ENCODE results near the gene RBM4B. TPM values are rescaled to one million over a fixed set of nuclear protein-coding genes. Genes with fewer than 3 reads are reported as not detected.
"Not testable (repeated sequence)": the region's sequence is repeated elsewhere in the genome, so short reads cannot be mapped to it uniquely, and the experiment has no call there.

The RBM4B gene
- 9.5 and 13.5 TPM in 2 replicates for total RNA-seq (2022)
- percentile 65 among the genes with signal in this experiment for Bru-seq, nascent RNA
- percentile 61 among the genes with signal in this experiment for BruChase-seq, experiment 1, labeled RNA remaining after a 6-hour chase
- BruChase-seq, experiment 2, labeled RNA remaining after a 2-hour chase = percentile 65 among the genes with signal in this experiment
- long read RNA-seq, transcript RBM4B-206 (2 exons, 1,646 nt) = minor isoform, 5 of 29 reads
- long read RNA-seq, transcript RBM4B-201 (4 exons, 1,840 nt) = major isoform, 13 of 29 reads
- long read RNA-seq, partial matches to known transcripts = 2 of 29 reads
- long read RNA-seq, other reads (novel, unspliced or antisense) = 9 of 29 reads

GRCh38 chr11:66677599-66678375 is at the start of gene RBM4B:
TSS of gene RBM4B (minus strand) at chr11:66677887. CDS start at chr11:66677079, 808 bp downstream.
- ChIA-PET POLR2A (interaction anchor here (0.5 to 3.6 kb wide), 39 partner anchors 11 to 352 kb away, joined by 3 to 34 read pairs (median 4); partner anchors contain the start of genes CCDC87, CCS, CTSF and DPP3), CTCF (interaction anchor here (0.5 to 4.1 kb wide), 29 partner anchors 17 to 1129 kb away, joined by 3 to 51 read pairs (median 4); partner anchors contain the start of genes BBS1, CTSF, DPP3 and MRPL11)
- no TSS peak for BruUV-seq (replicated peaks)
- no peaks in the 10 kb centered on the region for H3K27me3 Mint-ChIP-seq (ENCODE audit: insufficient read depth, unreplicated experiment)
- H3K36me3 Mint-ChIP-seq (ENCODE audit: insufficient read depth, unreplicated experiment) = peaks cover 25% of the 10 kb centered on the region
- peak within 1 kb of the TSS; percentile 98 for H3K27ac Mint-ChIP-seq (ENCODE audit: low read depth, unreplicated experiment)
- intact Hi-C loops (cut with micrococcal nuclease) = loop anchor here (1.0 to 5.0 kb wide), 5 partner anchors 98 to 269 kb away; partner anchors contain the start of genes ACTN3, DPP3 and ZDHHC24
- H3K4me3 Mint-ChIP-seq (ENCODE audit: unreplicated experiment) = peak within 1 kb of the TSS; percentile 89
- H3K9me3 Mint-ChIP-seq (ENCODE audit: unreplicated experiment) = no peaks in the 10 kb centered on the region
- H3K4me1 Mint-ChIP-seq (ENCODE audit: insufficient read depth, unreplicated experiment) = peaks cover 18% of the 10 kb centered on the region
- no peak for TF ChIP-seq CTCF (IDR thresholded peaks at IDR 0.05; ENCODE audit: unreplicated experiment)
- DNase-seq (ENCODE audit: unreplicated experiment) = peak; percentile 91

- Mint-ChIP-seq H3K27me3 (ENCODE audit: insufficient read depth, unreplicated experiment) (no peaks in the 10 kb centered on the region), H3K27ac (ENCODE audit: low read depth, unreplicated experiment) (no peak overlapping the region), H3K9me3 (ENCODE audit: unreplicated experiment) (no peaks in the 10 kb centered on the region), H3K4me1 (ENCODE audit: insufficient read depth, unreplicated experiment) (peaks cover 20% of the 10 kb centered on the region), H3K4me3 (ENCODE audit: unreplicated experiment) (no peak overlapping the region), H3K36me3 (ENCODE audit: insufficient read depth, unreplicated experiment) (no peaks in the 10 kb centered on the region)
- DNase-seq (ENCODE audit: unreplicated experiment) = no peak
- no TSS peak for BruUV-seq (replicated peaks)
- TF ChIP-seq CTCF (IDR thresholded peaks at IDR 0.05; ENCODE audit: unreplicated experiment) = no peak
- POLR2A ChIA-PET = interaction anchor here (1.1 to 5.1 kb wide), 7 partner anchors 9 to 41 kb away, joined by 3 to 63 read pairs (median 7); no protein-coding TSS in a partner anchor
- CTCF ChIA-PET = interaction anchor here (1.2 to 2.5 kb wide), 4 partner anchors 15 to 109 kb away, joined by 4 to 8 read pairs (median 6); no protein-coding TSS in a partner anchor
- intact Hi-C loops (cut with micrococcal nuclease) = loop anchor here (10.0 kb wide), 1 partner anchor 109 kb away; no protein-coding TSS in a partner anchor
Observed at GRCh38 chr11:66725647-66726046, 48.0 kb upstream of the RBM4B start.

- Mint-ChIP-seq H3K9me3 (ENCODE audit: unreplicated experiment) (no peaks in the 10 kb centered on the region), H3K4me3 (ENCODE audit: unreplicated experiment) (no peak overlapping the region), H3K36me3 (ENCODE audit: insufficient read depth, unreplicated experiment) (peaks cover 5% of the 10 kb centered on the region), H3K27ac (ENCODE audit: low read depth, unreplicated experiment) (no peak overlapping the region), H3K27me3 (ENCODE audit: insufficient read depth, unreplicated experiment) (no peaks in the 10 kb centered on the region), H3K4me1 (ENCODE audit: insufficient read depth, unreplicated experiment) (peaks cover 26% of the 10 kb centered on the region)
- CTCF ChIA-PET = interaction anchor here (0.5 to 2.5 kb wide), 6 partner anchors 15 to 255 kb away, joined by 4 to 8 read pairs (median 5); no protein-coding TSS in a partner anchor
- no peak for TF ChIP-seq CTCF (IDR thresholded peaks at IDR 0.05; ENCODE audit: unreplicated experiment)
- no peak for DNase-seq (ENCODE audit: unreplicated experiment)
- BruUV-seq (replicated peaks) = no TSS peak
- intact Hi-C loops (cut with micrococcal nuclease) = loop anchor here (10.0 kb wide), 1 partner anchor 110 kb away; no protein-coding TSS in a partner anchor
- POLR2A ChIA-PET = interaction anchor here (0.6 to 5.1 kb wide), 6 partner anchors 12 to 42 kb away, joined by 3 to 63 read pairs (median 8); no protein-coding TSS in a partner anchor
Observed at GRCh38 chr11:66725114-66725513, 47.4 kb upstream of the RBM4B start.

- H3K4me1 Mint-ChIP-seq (ENCODE audit: insufficient read depth, unreplicated experiment) = peaks cover 27% of the 10 kb centered on the region
- H3K27me3 Mint-ChIP-seq (ENCODE audit: insufficient read depth, unreplicated experiment); H3K4me3 Mint-ChIP-seq (ENCODE audit: unreplicated experiment); H3K27ac Mint-ChIP-seq (ENCODE audit: low read depth, unreplicated experiment); DNase-seq (ENCODE audit: unreplicated experiment); H3K9me3 Mint-ChIP-seq (ENCODE audit: unreplicated experiment); BruUV-seq (replicated peaks): not testable (repeated sequence)
- intact Hi-C loops (cut with micrococcal nuclease) = loop anchor here (10.0 kb wide), 1 partner anchor 111 kb away; no protein-coding TSS in a partner anchor
- H3K36me3 Mint-ChIP-seq (ENCODE audit: insufficient read depth, unreplicated experiment) = peaks cover 13% of the 10 kb centered on the region
- ChIA-PET POLR2A (interaction anchor here (0.7 to 5.1 kb wide), 5 partner anchors 9 to 43 kb away, joined by 3 to 63 read pairs (median 4); no protein-coding TSS in a partner anchor), CTCF (interaction anchor here (0.6 to 2.2 kb wide), 6 partner anchors 21 to 232 kb away, joined by 3 to 6 read pairs (median 4); no protein-coding TSS in a partner anchor)
Observed at GRCh38 chr11:66724167-66724566, 46.5 kb upstream of the RBM4B start.
